ENCODE results near the gene GJB2.
"Not testable (repeated sequence)": the region's sequence is repeated elsewhere in the genome, so short reads cannot be mapped to it uniquely, and the experiment has no call there.

The GJB2 gene

DNA sequence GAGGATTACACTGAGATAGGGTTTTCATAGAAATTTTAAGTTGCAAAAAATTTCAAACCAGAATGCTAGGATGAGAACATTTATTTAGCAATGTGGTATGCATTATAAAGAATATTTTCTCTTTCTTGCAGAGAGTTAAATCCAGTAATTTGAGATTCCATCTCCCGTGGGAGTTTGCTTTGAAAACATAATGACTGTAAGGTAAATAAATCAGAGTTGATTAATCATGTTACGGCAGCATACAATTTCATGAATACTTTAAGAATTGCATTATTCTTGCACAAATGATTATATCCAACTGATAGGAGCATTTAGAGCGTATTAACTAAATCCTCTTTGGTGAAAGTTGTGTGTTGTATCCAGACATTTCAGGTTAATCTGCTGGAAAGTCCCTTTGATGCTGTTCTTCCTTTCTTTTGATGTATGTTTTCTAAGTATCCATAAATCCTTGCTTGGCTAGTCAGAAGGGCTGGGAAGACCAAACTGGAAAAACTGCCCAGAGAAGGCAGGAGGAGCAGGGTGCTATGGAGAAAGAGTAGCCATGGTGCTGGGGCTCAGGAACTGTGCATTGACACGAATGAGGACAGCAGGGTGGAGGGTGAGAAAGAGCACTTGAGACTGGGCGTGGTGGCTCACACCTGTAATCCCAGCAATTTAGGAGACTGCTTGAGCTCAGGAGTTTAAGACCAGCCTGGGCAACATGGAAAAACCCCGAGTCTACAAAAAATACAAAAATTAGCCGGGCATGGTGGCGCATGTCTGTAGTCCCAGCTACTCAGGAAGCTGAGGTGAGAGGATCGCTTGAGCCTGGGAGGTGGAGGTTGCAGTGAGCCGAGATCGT, 27.1 kb downstream of the GJB2 start:
- DNase-seq = no peak

GRCh38 chr13:20161951-20162300, 30.8 kb downstream of the GJB2 start:
- no peak for DNase-seq

DNA sequence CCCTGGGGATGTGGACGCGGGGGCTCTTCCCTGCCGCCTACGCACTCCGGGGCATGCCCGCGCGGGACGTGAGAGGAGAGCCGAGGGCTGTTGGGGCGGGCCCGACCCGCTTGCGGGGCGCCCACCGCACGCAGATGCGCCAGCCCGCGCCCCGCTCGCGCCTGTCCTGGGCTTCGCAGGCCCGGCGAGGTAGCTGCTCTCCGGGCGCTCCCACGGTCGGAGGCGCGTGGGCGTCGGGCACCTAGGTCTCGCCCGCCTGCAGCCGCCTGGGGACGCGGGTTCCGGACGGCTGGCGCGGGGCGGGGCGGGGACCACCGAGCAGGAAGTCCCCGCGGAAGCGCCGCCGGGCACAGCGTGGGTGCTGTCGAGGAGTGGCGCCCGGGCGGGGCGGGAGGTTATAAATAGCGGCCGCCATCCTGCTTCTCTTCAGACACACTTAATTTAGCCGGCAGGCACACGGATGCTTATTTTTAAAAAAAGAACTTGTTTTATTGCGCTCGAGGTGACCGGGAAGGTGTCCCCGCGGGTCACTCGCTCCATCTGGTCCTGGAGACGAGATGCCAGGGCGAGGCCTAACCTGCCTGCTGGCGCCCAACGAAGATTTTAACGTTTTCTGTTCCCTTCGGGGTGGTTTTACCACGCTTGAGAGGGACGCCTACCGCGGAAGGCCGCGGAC, 31.3 kb downstream of the GJB2 start:
- DNase-seq = no peak

DNA sequence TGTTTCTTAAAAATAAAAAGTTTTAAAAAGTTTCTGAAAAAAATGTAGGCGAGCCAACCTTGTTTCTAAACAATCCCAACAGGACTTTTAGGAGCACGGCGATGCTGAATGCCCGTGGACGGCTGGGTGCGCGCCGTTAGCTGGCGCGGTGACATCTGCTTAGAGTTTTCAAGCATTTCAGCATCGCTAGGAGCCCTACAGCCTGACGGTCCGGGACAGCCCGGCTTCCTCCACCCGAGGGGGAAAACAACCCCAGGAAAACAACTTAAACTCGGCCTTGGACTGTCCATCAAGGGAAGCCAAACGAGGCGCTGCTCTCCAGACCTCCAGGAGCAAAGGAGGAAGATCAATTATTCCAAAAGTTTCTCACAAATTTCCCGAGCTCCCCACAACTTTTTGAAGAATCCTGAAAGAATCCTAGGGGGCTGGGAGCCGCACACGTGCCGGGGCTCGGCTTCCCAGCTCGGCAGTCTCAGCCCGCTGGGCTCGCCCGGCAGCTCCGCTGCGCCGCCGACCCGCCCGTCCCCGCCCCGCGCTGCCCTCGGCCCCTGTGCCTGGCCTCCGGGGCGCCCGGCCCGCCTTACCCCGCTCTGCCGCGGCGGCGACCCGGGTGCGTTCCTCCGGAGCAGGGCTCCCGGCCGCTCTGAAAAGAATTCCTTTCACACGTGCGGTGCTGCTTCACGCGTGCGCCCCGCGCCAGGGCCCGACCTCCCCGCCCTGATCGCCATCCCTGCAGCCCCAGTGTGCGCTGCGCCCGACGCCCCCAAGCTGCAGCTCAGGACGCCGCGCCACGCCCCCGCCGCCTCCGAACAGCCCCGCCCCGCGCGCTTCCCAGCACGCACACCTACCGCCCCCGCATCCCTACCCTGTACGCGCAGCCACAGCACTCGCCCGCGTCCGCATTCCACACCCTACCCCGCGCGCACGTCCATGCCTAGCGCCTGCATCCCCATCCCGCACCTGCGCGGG, 32.1 kb downstream of the GJB2 start, which contains the start of gene GJA3:
GJA3 (minus strand) TSS at position 747 of the 969 bp plus-strand sequence. CDS start 17,764 bp downstream, outside the sequence.
- DNase-seq = no peak

GRCh38 chr13:20159646-20160305, 33.0 kb downstream of the GJB2 start:
- DNase-seq = no peak

DNA sequence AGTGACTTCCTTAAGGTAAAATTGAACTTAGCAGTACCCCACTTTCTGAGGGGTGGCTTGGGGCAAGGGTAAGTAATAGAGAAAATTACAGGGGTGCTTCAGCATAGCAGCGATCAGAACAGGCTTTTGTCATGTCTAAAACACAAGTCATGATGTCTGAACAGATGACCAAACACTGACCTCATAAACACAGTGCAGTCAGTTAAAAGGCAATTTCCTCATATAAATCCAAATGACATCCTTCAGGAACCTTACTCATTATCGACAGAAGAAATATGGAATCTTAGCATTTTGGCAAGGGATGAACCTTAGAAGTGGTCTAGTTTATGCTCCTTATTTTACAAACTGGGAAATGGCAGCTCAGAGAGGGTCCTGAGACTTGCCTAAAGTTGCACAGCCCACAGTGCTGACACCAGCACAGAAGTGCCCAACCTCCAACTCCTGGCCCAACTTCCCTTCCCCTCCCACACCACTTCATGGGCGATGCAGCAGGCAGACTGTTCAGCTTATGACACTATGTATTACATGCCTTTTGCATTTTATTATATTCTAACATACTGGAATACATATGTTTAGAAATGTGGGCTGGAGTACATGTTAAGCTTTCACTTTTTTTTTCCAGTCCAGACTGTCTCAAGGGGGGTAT, 35.5 kb downstream of the GJB2 start:
- no peak for DNase-seq

GRCh38 chr13:20156702-20157101, 36.0 kb downstream of the GJB2 start:
- DNase-seq = no peak

GRCh38 chr13:20153290-20153689, 39.4 kb downstream of the GJB2 start:
- not testable (repeated sequence) for DNase-seq

GRCh38 chr13:20151612-20152011, 41.1 kb downstream of the GJB2 start:
- DNase-seq = no peak

DNA sequence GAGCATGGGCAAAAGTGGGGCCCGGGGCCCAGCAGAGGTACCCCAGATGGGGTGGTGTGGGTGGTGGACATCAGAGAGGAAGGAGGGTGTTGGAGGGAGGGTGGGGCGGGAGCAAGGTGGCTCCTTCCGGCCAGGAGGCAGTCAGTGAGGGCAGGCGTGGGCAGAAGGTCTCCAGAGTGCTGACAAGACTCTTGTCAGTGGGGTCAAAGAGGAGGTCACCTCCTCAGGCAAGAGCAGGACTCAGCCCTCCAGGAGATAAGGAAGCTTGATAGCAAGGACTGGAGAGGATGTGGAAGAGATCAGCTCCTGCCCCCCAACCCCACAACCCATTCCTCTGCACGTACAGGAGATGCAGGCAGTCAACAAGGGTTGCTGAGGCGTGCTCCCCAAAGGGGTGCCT, 41.7 kb downstream of the GJB2 start:
- DNase-seq = no peak

- no peak for DNase-seq
Measured at GRCh38 chr13:20150561-20150960, 42.2 kb downstream of the GJB2 start.

- DNase-seq = no peak
Measured at GRCh38 chr13:20149762-20150161, 43.0 kb downstream of the GJB2 start.

DNA sequence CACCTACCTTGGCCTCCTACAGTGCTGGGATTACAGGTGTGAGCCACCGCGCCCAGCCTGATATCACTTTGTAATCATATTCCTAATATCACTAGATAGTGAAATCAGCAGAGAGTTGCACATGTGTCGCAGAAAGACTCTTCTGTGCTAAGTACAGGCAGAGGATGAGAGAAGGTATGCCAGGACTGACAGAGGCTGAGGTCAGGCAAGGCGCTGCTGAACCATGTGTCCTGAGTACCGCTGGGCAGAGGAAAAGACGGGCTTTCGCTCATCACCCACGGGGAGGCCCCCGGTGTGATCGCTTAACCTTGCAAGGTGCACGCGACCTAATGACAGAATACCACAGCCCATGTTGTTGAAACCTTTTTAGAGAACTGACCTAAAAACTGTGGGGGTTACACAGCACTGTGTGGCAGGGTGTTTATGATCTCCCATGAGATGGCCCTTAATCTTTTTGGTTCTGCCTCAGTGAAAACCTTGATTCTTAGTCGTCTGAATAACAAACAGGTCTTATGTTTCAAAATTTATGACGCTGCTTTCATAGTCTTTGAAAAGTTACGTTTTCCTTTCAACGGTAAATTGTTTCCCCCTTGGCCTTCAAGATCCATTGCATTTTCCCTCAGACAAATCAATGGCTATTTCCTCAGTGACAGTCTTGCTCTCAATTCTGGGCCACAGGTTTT, 44.1 kb downstream of the GJB2 start:
- no peak for DNase-seq

DNA sequence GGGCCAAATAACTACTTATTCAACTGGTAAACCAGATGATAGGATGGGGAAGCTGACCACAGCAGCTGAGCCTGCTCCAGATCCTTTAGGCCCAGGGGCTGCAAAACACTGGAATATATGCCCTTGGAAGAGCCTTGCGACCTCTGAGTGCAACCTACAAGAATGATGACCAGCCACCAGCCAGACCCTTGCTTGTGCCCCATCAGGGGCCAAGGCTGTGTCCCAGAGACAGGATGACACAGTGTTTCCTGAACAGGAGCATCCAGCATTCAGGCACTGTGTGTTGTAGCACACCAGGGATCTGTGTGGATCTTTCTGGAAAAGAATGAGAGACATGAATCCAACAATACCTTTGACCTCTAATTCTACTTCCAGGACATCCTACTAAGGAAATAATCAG, 46.4 kb downstream of the GJB2 start:
- DNase-seq = no peak

DNA sequence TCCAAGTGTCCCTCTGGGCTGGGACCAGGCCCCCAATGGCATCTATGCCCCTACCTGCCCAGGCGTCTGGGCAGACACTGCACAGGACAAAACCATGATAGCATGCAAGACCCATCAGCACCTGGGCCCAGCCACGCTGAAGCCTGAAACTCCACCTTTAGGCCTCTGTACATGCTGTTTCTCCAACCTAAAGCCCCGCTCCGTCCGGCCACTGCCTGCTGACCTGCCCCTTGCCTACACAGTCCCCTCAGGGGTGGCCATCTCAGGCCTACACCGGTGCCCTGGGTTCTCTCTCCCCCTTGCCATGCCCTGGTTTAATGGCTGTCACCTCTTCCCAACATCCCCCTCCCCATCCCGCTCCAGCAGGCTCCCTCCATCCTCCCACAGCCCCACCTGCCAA, 47.2 kb downstream of the GJB2 start:
- DNase-seq = no peak

GRCh38 chr13:20144141-20144850, 48.4 kb downstream of the GJB2 start:
- no peak for DNase-seq

DNA sequence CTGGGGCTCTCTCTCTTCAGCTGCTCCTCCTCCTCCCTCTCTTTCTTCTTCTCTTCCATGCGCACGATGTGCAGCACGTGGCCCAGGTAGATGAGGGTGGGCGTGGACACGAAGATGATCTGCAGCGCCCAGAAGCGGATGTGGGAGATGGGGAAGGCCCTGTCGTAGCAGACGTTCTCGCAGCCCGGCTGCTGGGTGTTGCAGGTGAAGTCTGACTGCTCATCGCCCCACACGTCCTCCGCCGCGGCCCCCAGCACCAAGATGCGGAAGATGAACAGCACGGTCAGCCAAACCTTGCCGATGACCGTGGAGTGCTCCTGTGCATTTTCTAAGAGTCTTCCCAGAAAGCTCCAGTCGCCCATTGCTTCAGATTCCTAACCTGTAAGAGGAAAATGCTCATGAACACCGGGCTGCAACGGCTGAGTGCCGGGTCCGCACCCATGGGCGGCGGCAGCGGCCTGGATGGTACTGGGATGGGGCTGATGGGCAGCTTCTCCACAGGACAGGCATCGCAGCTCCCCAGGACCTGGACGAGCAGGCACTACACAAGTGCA, 49.7 kb downstream of the GJB2 start:
- no peak for DNase-seq

DNA sequence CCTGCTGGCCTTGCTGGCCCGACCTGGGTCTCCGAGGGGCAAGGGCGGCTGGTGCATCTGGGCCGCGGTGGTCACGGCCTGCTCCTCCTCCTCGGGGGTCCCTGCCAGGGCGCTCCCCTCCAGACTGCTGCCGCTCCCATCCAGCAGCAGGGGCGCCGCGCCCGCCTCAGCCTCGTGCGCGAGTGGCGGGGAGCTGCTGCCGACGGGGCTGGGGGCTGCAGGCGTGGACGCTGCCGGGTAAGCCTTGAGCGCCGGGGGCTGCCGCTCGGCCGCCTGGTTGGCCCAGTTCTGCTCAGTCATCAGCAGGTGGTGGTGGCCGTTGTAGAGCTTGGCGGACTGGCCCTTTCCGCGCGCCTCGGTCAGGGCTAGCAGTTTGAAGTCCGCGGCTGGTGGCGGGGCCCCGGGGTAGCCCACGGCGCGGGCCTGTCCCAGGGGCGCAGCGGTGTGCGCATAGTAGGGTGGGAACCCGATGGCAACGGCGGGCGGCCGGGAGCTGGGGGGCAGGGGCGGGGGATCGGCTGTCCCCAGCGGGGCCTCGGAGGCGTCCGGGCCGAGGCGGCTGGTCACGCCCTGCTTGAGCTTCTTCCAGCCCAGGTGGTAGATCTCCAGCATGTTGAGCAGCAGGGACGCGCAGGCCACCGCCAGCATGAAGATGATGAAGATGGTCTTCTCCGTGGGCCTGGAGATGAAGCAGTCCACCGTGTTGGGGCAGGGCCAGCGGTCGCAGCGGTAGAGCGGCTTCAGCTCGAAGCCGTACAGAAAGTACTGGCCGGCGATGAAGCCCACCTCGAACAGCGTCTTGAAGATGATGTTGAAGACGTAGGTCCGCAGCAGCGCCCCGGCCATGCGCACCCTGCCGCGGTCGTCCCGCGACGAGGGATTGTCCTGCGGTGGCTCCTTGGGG, 50.5 kb downstream of the GJB2 start:
- DNase-seq = no peak

DNA sequence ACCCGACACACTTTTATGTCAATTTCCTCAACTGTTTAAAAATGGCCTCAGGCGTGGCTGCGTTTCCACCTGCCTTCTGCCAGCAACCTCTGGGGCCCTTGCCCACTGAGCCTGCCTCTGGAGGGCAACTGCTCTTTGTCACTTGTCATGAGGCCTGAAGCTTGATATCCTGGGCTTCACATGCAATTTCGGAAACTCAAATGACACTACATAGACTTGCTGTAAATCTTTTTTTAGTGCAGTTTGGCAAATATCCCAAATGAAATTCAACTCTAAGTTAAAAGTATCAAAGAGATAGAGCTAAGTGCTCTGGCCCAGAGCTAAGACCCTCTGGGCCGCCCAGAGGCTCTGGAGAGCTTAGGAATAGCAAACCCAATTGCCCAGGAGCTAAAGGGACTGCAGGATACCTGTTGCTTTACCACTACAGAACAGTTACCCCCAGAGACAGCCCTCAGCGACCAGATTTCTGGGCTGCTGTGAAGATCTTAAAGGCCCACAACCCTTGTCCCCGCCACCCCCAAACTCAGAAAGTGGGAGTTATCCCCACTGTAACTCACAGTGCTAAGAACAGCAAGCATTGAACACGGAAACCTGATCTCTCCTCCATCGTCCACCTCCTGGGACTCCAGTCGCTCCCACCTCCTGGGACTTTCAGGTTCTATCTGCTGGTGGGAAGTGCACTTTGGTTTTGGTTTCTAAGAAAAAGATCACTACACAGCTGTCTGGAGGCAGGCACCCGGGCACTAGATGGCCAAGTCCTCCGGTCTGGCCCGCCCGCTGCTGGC, 51.3 kb downstream of the GJB2 start:
- no peak for DNase-seq
